ENCODE data around the gene GABBR1.
"Not testable (repeated sequence)": the region's sequence is repeated elsewhere in the genome, so short reads cannot be mapped to it uniquely, and the experiment has no call there.

GABBR1 gene

DNA sequence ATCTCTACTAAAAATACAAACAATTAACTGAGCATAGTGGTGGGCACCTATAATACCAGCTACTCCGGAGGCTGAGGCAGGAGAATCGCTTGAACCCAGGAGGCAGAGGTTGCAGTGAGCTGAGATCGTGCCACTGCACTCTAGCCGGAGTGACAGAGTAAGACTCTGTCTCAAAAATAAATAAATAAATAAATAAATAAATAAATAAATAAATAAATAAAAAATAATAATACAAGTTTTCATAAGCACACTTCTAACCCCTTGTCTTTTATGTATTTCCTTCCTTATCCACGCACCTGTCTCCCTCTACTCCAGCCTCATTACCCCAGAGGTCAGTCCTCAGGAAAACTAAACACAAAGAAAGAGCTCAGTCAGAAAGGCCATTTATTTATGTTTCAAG lies 39.1 kb upstream of the GABBR1 start:
- not testable (repeated sequence) for H3K4me1 ChIP-seq (ENCODE audit: control insufficient read depth, insufficient read depth, low read length); H3K27ac ChIP-seq (ENCODE audit: insufficient read depth, low read depth, low read length, poor library complexity, severe bottlenecking); H3K36me3 ChIP-seq (ENCODE audit: control insufficient read depth, insufficient read depth, low read length); H3K4me3 ChIP-seq (ENCODE audit: insufficient read depth, low read depth, low read length); H3K27me3 ChIP-seq (ENCODE audit: control insufficient read depth, insufficient read depth, low read length, poor library complexity, severe bottlenecking); H3K9me3 ChIP-seq (ENCODE audit: control insufficient read depth, low read length)
- 95 to 96% methylated on average over 3 to 4 of the region's 5 CpGs for WGBS, 2 experiments

GRCh38 chr6:29671026-29671425 lies 38.0 kb upstream of the GABBR1 start:
- Histone ChIP-seq H3K36me3 (ENCODE audit: control insufficient read depth, insufficient read depth, low read length) (no peaks in the 10 kb centered on the region), H3K27ac (ENCODE audit: insufficient read depth, low read depth, low read length, poor library complexity, severe bottlenecking) (no peak overlapping the region), H3K9me3 (ENCODE audit: control insufficient read depth, low read length) (no peaks in the 10 kb centered on the region), H3K4me1 (ENCODE audit: control insufficient read depth, insufficient read depth, low read length) (peaks cover 9% of the 10 kb centered on the region), H3K4me3 (ENCODE audit: insufficient read depth, low read depth, low read length) (no peak overlapping the region), H3K27me3 (ENCODE audit: control insufficient read depth, insufficient read depth, low read length, poor library complexity, severe bottlenecking) (peaks cover 7% of the 10 kb centered on the region)
- 67 to 89% methylated on average over 1 of the region's 1 CpG for WGBS, 2 experiments

- peaks cover 7% of the 10 kb centered on the region for H3K27me3 ChIP-seq (ENCODE audit: control insufficient read depth, insufficient read depth, low read length, poor library complexity, severe bottlenecking)
- 6% methylated on average over 4 to 5 of the region's 5 CpGs for WGBS, 2 experiments
Observed at GRCh38 chr6:29667158-29667557, 34.2 kb upstream of the GABBR1 start.

DNA sequence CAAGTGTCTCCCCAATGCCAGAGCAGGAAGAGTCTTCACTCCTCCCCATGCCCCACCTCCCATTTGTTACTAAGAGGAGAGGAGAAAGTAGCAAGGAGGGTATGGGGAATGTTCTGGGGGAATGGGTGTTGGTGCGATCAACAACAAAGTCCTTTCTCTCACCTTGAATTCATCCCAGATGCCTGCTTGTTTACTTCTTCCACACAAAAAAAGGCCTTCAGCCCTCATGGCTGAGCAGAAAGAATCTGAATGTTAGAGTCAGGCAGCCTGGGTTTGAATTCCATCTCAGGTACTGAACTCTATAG lies 33.8 kb upstream of the GABBR1 start:
- Histone ChIP-seq H3K36me3 (ENCODE audit: control insufficient read depth, insufficient read depth, low read length) (no peaks in the 10 kb centered on the region), H3K27me3 (ENCODE audit: control insufficient read depth, insufficient read depth, low read length, poor library complexity, severe bottlenecking) (peaks cover 7% of the 10 kb centered on the region), H3K9me3 (ENCODE audit: control insufficient read depth, low read length) (no peaks in the 10 kb centered on the region), H3K4me1 (ENCODE audit: control insufficient read depth, insufficient read depth, low read length) (peaks cover 13% of the 10 kb centered on the region), H3K4me3 (ENCODE audit: insufficient read depth, low read depth, low read length) (no peak overlapping the region), H3K27ac (ENCODE audit: insufficient read depth, low read depth, low read length, poor library complexity, severe bottlenecking) (no peak overlapping the region)
- WGBS, 2 experiments = 44% methylated on average over 1 of the region's 1 CpG; no CpG with 5 or more reads in 1 of the 2 experiments

More at GRCh38 chr6:29667158-29667557, 34.2 kb upstream of the GABBR1 start:
- no peak overlapping the region for H3K4me3 ChIP-seq (ENCODE audit: insufficient read depth, low read depth, low read length)
- H3K27ac ChIP-seq (ENCODE audit: insufficient read depth, low read depth, low read length, poor library complexity, severe bottlenecking) = no peak overlapping the region
- H3K9me3 ChIP-seq (ENCODE audit: control insufficient read depth, low read length) = no peaks in the 10 kb centered on the region
- peaks cover 13% of the 10 kb centered on the region for H3K4me1 ChIP-seq (ENCODE audit: control insufficient read depth, insufficient read depth, low read length)
- H3K36me3 ChIP-seq (ENCODE audit: control insufficient read depth, insufficient read depth, low read length) = no peaks in the 10 kb centered on the region

DNA sequence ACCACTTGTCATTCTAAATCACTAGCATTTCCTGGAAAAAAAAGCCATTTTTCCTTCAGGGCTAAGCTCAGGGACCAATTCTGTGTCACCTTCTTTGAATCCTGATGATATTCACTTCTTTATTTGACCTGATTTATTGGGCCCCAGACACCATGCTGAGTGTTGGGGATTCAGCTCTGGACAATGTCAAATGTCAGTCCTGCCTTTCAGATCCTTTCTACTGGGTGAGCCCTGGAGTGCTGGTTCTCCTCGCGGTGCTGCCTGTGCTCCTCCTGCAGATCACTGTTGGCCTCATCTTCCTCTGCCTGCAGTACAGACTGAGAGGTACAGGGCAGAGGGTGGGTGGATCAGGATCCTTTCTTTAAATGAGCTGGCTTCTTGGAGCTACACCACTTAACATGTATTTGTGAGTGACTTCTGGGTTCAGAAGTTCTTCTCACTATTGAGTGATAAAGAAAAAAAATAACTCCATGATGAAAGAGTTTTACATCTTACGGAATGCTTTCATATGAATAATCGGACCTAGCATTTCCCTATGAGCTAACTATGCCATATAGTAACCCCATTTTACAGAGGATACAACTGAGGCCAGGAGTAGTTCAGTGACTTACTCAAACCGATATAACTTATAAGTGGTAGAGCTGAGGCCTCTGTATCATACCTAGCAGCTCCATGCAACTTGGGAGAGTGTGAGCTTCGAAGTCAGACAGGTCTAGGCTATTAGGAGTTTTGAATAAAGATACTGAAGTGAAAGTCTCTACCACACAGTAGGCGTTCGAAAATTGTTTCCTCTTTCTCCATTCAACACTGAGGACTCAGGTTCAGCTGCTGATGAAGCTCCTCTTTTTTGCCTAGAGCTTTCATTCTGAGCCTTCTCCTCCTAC lies 33.2 kb upstream of the GABBR1 start:
- 62 to 69% methylated on average over 8 of the region's 8 CpGs for WGBS, 2 experiments
- Histone ChIP-seq H3K27ac (ENCODE audit: insufficient read depth, low read depth, low read length, poor library complexity, severe bottlenecking) (no peak overlapping the region), H3K27me3 (ENCODE audit: control insufficient read depth, insufficient read depth, low read length, poor library complexity, severe bottlenecking) (peaks cover 7% of the 10 kb centered on the region), H3K4me1 (ENCODE audit: control insufficient read depth, insufficient read depth, low read length) (peaks cover 13% of the 10 kb centered on the region), H3K9me3 (ENCODE audit: control insufficient read depth, low read length) (no peaks in the 10 kb centered on the region), H3K36me3 (ENCODE audit: control insufficient read depth, insufficient read depth, low read length) (no peaks in the 10 kb centered on the region), H3K4me3 (ENCODE audit: insufficient read depth, low read depth, low read length) (no peak overlapping the region)

- no peak overlapping the region for H3K4me3 ChIP-seq (ENCODE audit: insufficient read depth, low read depth, low read length)
- 76 to 82% methylated on average over 4 to 5 of the region's 5 CpGs for WGBS, 2 experiments
Observed at GRCh38 chr6:29663300-29664042, 30.5 kb upstream of the GABBR1 start.

DNA sequence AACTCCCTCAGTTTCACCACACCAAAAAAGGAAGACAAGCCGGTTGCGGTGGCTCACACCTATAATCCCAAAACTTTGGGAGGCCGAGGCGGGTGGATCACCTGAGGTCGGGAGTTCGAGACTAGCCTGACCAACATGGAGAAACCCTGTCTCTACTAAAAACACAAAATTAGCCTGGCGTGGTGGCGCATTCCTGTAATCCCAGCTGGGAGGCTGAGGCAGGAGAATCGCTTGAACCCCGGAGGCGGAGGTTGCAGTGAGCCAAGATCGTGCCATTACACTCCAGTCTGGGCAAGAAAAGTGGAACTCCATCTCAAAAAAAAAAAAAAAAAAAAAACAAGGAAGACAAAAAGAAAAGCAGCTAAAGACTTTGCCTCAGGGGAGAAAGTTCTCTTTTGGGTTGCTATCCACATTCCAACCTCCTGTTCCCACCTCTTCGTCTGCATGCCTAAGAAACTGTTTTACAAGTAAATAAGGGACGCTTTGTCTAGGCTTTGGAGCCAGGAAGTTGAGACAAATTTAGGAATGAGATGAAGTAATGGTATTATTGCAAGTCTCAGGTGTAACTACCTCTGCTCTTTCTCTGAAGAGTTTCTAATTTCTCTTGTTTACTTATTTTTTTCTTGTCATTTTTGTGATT lies 28.6 kb upstream of the GABBR1 start:
- not testable (repeated sequence) for H3K36me3 ChIP-seq (ENCODE audit: control insufficient read depth, insufficient read depth, low read length); H3K4me1 ChIP-seq (ENCODE audit: control insufficient read depth, insufficient read depth, low read length); H3K27me3 ChIP-seq (ENCODE audit: control insufficient read depth, insufficient read depth, low read length, poor library complexity, severe bottlenecking); H3K4me3 ChIP-seq (ENCODE audit: insufficient read depth, low read depth, low read length); H3K27ac ChIP-seq (ENCODE audit: insufficient read depth, low read depth, low read length, poor library complexity, severe bottlenecking); H3K9me3 ChIP-seq (ENCODE audit: control insufficient read depth, low read length)
- 22 to 24% methylated on average over 13 to 14 of the region's 14 CpGs for WGBS, 2 experiments

More at GRCh38 chr6:29663300-29664042, 30.5 kb upstream of the GABBR1 start:
- peaks cover 13% of the 10 kb centered on the region for H3K4me1 ChIP-seq (ENCODE audit: control insufficient read depth, insufficient read depth, low read length)
- peaks cover 5% of the 10 kb centered on the region for H3K27me3 ChIP-seq (ENCODE audit: control insufficient read depth, insufficient read depth, low read length, poor library complexity, severe bottlenecking)
- no peaks in the 10 kb centered on the region for H3K36me3 ChIP-seq (ENCODE audit: control insufficient read depth, insufficient read depth, low read length)
- H3K9me3 ChIP-seq (ENCODE audit: control insufficient read depth, low read length) = no peaks in the 10 kb centered on the region
- H3K27ac ChIP-seq (ENCODE audit: insufficient read depth, low read depth, low read length, poor library complexity, severe bottlenecking) = no peak overlapping the region

DNA sequence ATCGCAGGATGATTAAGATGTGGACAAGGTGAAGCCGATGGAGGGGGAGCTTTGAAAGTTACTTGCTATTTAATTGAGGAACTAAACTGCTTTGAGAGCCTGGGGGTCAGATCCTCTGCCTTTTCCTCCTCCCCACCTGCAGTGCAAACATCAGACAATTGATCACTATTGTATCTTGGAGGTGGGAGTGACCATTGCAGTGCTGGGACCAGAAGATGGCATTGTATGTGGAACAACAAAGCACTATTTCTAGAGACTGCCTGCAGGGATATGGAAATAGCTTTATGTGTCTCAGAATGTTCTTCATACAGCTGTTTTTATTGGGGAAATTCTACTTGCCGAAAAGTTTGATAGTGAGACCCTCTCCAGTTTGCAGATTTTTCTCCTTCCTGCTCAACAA lies 28.1 kb upstream of the GABBR1 start:
- H3K9me3 ChIP-seq (ENCODE audit: control insufficient read depth, low read length) = no peaks in the 10 kb centered on the region
- H3K4me1 ChIP-seq (ENCODE audit: control insufficient read depth, insufficient read depth, low read length) = peaks cover 4% of the 10 kb centered on the region
- no peak overlapping the region for H3K4me3 ChIP-seq (ENCODE audit: insufficient read depth, low read depth, low read length)
- 65 to 67% methylated on average over 3 of the region's 3 CpGs for WGBS, 2 experiments
- no peaks in the 10 kb centered on the region for H3K36me3 ChIP-seq (ENCODE audit: control insufficient read depth, insufficient read depth, low read length)
- no peak overlapping the region for H3K27ac ChIP-seq (ENCODE audit: insufficient read depth, low read depth, low read length, poor library complexity, severe bottlenecking)
- H3K27me3 ChIP-seq (ENCODE audit: control insufficient read depth, insufficient read depth, low read length, poor library complexity, severe bottlenecking) = no peaks in the 10 kb centered on the region

- 89% methylated on average over 4 of the region's 4 CpGs for WGBS, 2 experiments
- Histone ChIP-seq H3K4me1 (ENCODE audit: control insufficient read depth, insufficient read depth, low read length) (no peaks in the 10 kb centered on the region), H3K36me3 (ENCODE audit: control insufficient read depth, insufficient read depth, low read length) (no peaks in the 10 kb centered on the region), H3K9me3 (ENCODE audit: control insufficient read depth, low read length) (no peaks in the 10 kb centered on the region), H3K4me3 (ENCODE audit: insufficient read depth, low read depth, low read length) (no peak within 1 kb of the TSS), H3K27ac (ENCODE audit: insufficient read depth, low read depth, low read length, poor library complexity, severe bottlenecking) (no peak within 1 kb of the TSS), H3K27me3 (ENCODE audit: control insufficient read depth, insufficient read depth, low read length, poor library complexity, severe bottlenecking) (no peaks in the 10 kb centered on the region)
Observed at GRCh38 chr6:29656798-29657197, 23.8 kb upstream of the GABBR1 start, which contains the start of gene MOG. Gene MOG (plus strand): TSS chr6:29657092. CDS start chr6:29657210, 118 bp downstream.

DNA sequence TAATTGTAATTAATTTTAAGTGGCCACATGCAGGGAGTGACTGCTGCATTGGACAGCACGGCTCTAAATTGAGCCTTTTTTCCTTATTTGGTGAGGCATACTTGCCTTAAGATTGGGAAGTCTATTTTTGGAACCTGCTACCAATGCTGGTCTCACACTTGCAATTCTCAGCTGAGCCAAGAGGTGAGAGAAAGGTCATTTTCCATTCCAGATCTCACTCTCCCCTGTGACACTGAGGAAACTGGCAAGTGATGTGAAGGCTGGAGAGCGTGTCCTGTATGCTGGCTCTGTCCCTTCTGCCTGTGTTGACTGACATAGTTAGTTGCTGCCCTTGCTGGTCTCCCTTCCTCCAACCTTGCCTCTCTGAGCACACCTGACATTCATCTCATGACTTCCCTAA lies 23.2 kb upstream of the GABBR1 start:
- Histone ChIP-seq H3K4me3 (ENCODE audit: insufficient read depth, low read depth, low read length) (no peak overlapping the region), H3K9me3 (ENCODE audit: control insufficient read depth, low read length) (no peaks in the 10 kb centered on the region), H3K36me3 (ENCODE audit: control insufficient read depth, insufficient read depth, low read length) (no peaks in the 10 kb centered on the region), H3K27ac (ENCODE audit: insufficient read depth, low read depth, low read length, poor library complexity, severe bottlenecking) (no peak overlapping the region), H3K4me1 (ENCODE audit: control insufficient read depth, insufficient read depth, low read length) (no peaks in the 10 kb centered on the region), H3K27me3 (ENCODE audit: control insufficient read depth, insufficient read depth, low read length, poor library complexity, severe bottlenecking) (no peaks in the 10 kb centered on the region)
- WGBS, 2 experiments = 80 to 84% methylated on average over 2 of the region's 2 CpGs
